ENCODE results near the gene ITGA11. TPM values are rescaled to one million over a fixed set of nuclear protein-coding genes. Genes with fewer than 3 reads are reported as not detected.

Gene ITGA11
- total and polyA plus RNA-seq, 2 of the 13 experiments (the other 11 are each of a cell fraction or from before 2014, with no cell fraction given) = not detected

GRCh38 chr15:68330901-68331300, 101.1 kb downstream of the ITGA11 start (continued):
- TF ChIP-seq POLR2G (IDR thresholded peaks at IDR 0.05; ENCODE audit: low read depth, low read length) (no peak), KLF11 (CRISPR knock-in tag; IDR thresholded peaks at IDR 0.05) (no peak), ZNF230 (CRISPR knock-in tag; IDR thresholded peaks at IDR 0.05) (no peak), ZNF510 (CRISPR knock-in tag; IDR thresholded peaks at IDR 0.05; ENCODE audit: low read depth) (no peak)

- no peaks in the 10 kb centered on the region for H3K9me3 ChIP-seq (ENCODE audit: low read length)
- FAIRE-seq (no peak), ATAC-seq (no peak), DNase-seq (ENCODE audit: low spot score) (no peak)
- H2AFZ ChIP-seq (ENCODE audit: low read length) = no peak overlapping the region
- H4K20me1 ChIP-seq (ENCODE audit: insufficient read depth, low read length) = peaks cover 5% of the 10 kb centered on the region; the same call in 1 of the 2 replicates
- peaks cover 9 to 79% of the 10 kb centered on the region in 2 experiments; a peak in 4 of 5 replicates for H3K27me3 ChIP-seq (ENCODE audit: control insufficient read depth in 1 of 2, insufficient read depth in 2 of 2, low read length in 2 of 2)
- ChIA-PET CTCF (ENCODE audit: low intra/inter-chr PET ratio, low total read pairs) (no interaction called here), POLR2A (no interaction called here)
- 18% methylated on average over 6 of the region's 6 CpGs for WGBS (ENCODE audit: low lambda C conversion rate)
- no peaks in the 10 kb centered on the region for H3K4me1 ChIP-seq (ENCODE audit: insufficient read depth, low read length)
- H3K4me3 ChIP-seq (replicated peaks in 1 of 3; ENCODE audit: insufficient read depth in 1 of 3, low read depth in 2 of 3, low read length in 3 of 3) = no peak overlapping the region
- intact Hi-C loops (cut with micrococcal nuclease; ENCODE audit: unreplicated experiment) = no loop called here
- no peak for TF ChIP-seq TAF1 (CRISPR knock-in tag; IDR thresholded peaks at IDR 0.05)
- no peak for TF ChIP-seq REPIN1 (CRISPR knock-in tag; IDR thresholded peaks at IDR 0.05; ENCODE audit: borderline replicate concordance, low read depth)
- no peak overlapping the region for H3K27ac ChIP-seq (ENCODE audit: extremely low read length, insufficient read depth, low read length)
- H3K4me2 ChIP-seq (ENCODE audit: low read depth, low read length) = no peak overlapping the region
- in situ Hi-C loops (cut with HindIII; ENCODE audit: extremely low pct_ligation_motif_present, low pct_unique_long_range_greater_than_20kb) = no loop called here
- no peak overlapping the region for H3K9ac ChIP-seq (ENCODE audit: insufficient read depth, low read depth, low read length)
- H3K79me2 ChIP-seq (ENCODE audit: insufficient read depth, low read length) = no peaks in the 10 kb centered on the region
- no TSS peak for BruUV-seq (replicated peaks)
- H3K36me3 ChIP-seq (replicated peaks in 1 of 2; ENCODE audit: control insufficient read depth in 1 of 2, insufficient read depth in 2 of 2, low read length in 2 of 2) = no peaks in the 10 kb centered on the region
Measured at GRCh38 chr15:68330416-68330815, 101.5 kb downstream of the ITGA11 start.

GRCh38 chr15:68328964-68329363, 103.0 kb downstream of the ITGA11 start:
- H2AFZ ChIP-seq (ENCODE audit: low read length) = no peak overlapping the region
- no peaks in the 10 kb centered on the region for H3K36me3 ChIP-seq (replicated peaks in 1 of 2; ENCODE audit: control insufficient read depth in 1 of 2, insufficient read depth in 2 of 2, low read length in 2 of 2)
- no peak overlapping the region for H3K4me2 ChIP-seq (ENCODE audit: low read depth, low read length)
- in situ Hi-C loops (cut with HindIII; ENCODE audit: extremely low pct_ligation_motif_present, low pct_unique_long_range_greater_than_20kb) = no loop called here
- H4K20me1 ChIP-seq (ENCODE audit: insufficient read depth, low read length) = peaks cover 5% of the 10 kb centered on the region; the same call in 1 of the 2 replicates
- ChIA-PET CTCF (ENCODE audit: low intra/inter-chr PET ratio, low total read pairs) (no interaction called here), POLR2A (interaction anchor here (0.6 kb wide), 1 partner anchor 78 kb away, joined by 3 read pairs; no protein-coding TSS in a partner anchor)
- no peaks in the 10 kb centered on the region for H3K79me2 ChIP-seq (ENCODE audit: insufficient read depth, low read length)
- ATAC-seq = no peak
- no TSS peak for BruUV-seq (replicated peaks)
- no peak for FAIRE-seq
- no peaks in the 10 kb centered on the region for H3K9me3 ChIP-seq (ENCODE audit: low read length)
- H3K4me1 ChIP-seq (ENCODE audit: insufficient read depth, low read length) = no peaks in the 10 kb centered on the region
- DNase-seq (ENCODE audit: low spot score) = no peak
- no peak overlapping the region for H3K4me3 ChIP-seq (replicated peaks in 1 of 3; ENCODE audit: insufficient read depth in 1 of 3, low read depth in 2 of 3, low read length in 3 of 3)
- 35% methylated on average over 3 of the region's 3 CpGs for WGBS (ENCODE audit: low lambda C conversion rate)
- peaks cover 9 to 82% of the 10 kb centered on the region in 2 experiments; a peak in 4 of 5 replicates for H3K27me3 ChIP-seq (ENCODE audit: control insufficient read depth in 1 of 2, insufficient read depth in 2 of 2, low read length in 2 of 2)
- no peak overlapping the region for H3K9ac ChIP-seq (ENCODE audit: insufficient read depth, low read depth, low read length)
- intact Hi-C loops (cut with micrococcal nuclease; ENCODE audit: unreplicated experiment) = no loop called here
- no peak for TF ChIP-seq ASH2L (IDR thresholded peaks at IDR 0.05; ENCODE audit: insufficient read length, low read depth, low read length)
- TF ChIP-seq DDIT3 (CRISPR knock-in tag; IDR thresholded peaks at IDR 0.05) = no peak
- TF ChIP-seq ZNF274 (CRISPR knock-in tag; IDR thresholded peaks at IDR 0.05) = no peak
- TF ChIP-seq IRF1 (CRISPR knock-in tag; IDR thresholded peaks at IDR 0.05; ENCODE audit: low read depth) = no peak
- H3K27ac ChIP-seq (ENCODE audit: extremely low read length, insufficient read depth, low read length) = no peak overlapping the region
